HG03520 (cell line): Measurements from ENCODE around the gene RHEBL1.

ENCODE experiments used
- ATAC-seq: cut with Tn5 transposase; IDR thresholded peaks from one replicate; pipeline ENCODE4 v1.9.1; 2021; ENCODE audit warnings: mild to moderate bottlenecking, moderate library complexity; ENCODE audit not compliant: unreplicated experiment

The RHEBL1 gene

GRCh38 chr12:49055092-49055491 lies 14.7 kb downstream of the RHEBL1 start:
- no peak for ATAC-seq

- no peak for ATAC-seq
Measured at GRCh38 chr12:49054524-49054923, 15.3 kb downstream of the RHEBL1 start.

GRCh38 chr12:49054096-49054495 lies 15.7 kb downstream of the RHEBL1 start:
- ATAC-seq = no peak

GRCh38 chr12:49052451-49053208 lies 17.1 kb downstream of the RHEBL1 start:
- no peak for ATAC-seq

- ATAC-seq = no peak
Measured at GRCh38 chr12:49051777-49052438, 17.9 kb downstream of the RHEBL1 start.

GRCh38 chr12:49051373-49051764 lies 18.4 kb downstream of the RHEBL1 start:
- ATAC-seq = no peak

- ATAC-seq = no peak
Measured at GRCh38 chr12:49050507-49051372, 19.0 kb downstream of the RHEBL1 start.

- no peak for ATAC-seq
Measured at GRCh38 chr12:49049566-49050224, 20.1 kb downstream of the RHEBL1 start.

- no peak for ATAC-seq
Measured at GRCh38 chr12:49048953-49049352, 20.8 kb downstream of the RHEBL1 start.

GRCh38 chr12:49046129-49046895 lies 23.5 kb downstream of the RHEBL1 start:
- no peak for ATAC-seq

- no peak for ATAC-seq
Measured at GRCh38 chr12:49044660-49045059, 25.1 kb downstream of the RHEBL1 start.

GRCh38 chr12:49043856-49044258 lies 25.9 kb downstream of the RHEBL1 start:
- ATAC-seq = no peak

GRCh38 chr12:49043241-49043640 lies 26.5 kb downstream of the RHEBL1 start:
- ATAC-seq = no peak

GRCh38 chr12:49041881-49042484 lies 27.8 kb downstream of the RHEBL1 start:
- no peak for ATAC-seq

- ATAC-seq = no peak
Measured at GRCh38 chr12:49041036-49041880, 28.5 kb downstream of the RHEBL1 start.

GRCh38 chr12:49040364-49040855 lies 29.4 kb downstream of the RHEBL1 start:
- no peak for ATAC-seq

GRCh38 chr12:49039421-49040363 lies 30.1 kb downstream of the RHEBL1 start:
- ATAC-seq = no peak
